ENCODE data around the gene LRIG1.
"Not testable (repeated sequence)": the region's sequence is repeated elsewhere in the genome, so short reads cannot be mapped to it uniquely, and the experiment has no call there.

LRIG1 gene

GRCh38 chr3:66421893-66422292 lies 78.9 kb downstream of the LRIG1 start:
- H3K4me3 ChIP-seq (ENCODE audit: low read length); H3K9me3 ChIP-seq (ENCODE audit: control insufficient read depth, insufficient read depth, low read length); DNase-seq (ENCODE audit: low read depth, low spot score); H3K27me3 ChIP-seq (ENCODE audit: control insufficient read depth, insufficient read depth, low read length); H3K4me1 ChIP-seq (ENCODE audit: control insufficient read depth, insufficient read depth, low read length); H3K27ac ChIP-seq (ENCODE audit: low read length); H3K36me3 ChIP-seq (ENCODE audit: control insufficient read depth, insufficient read depth, low read length): not testable (repeated sequence)
- no CpG with 5 or more reads among the region's 3 CpGs for WGBS (ENCODE audit: insufficient coverage, insufficient read length)

- no CpG with 5 or more reads among the region's 3 CpGs for WGBS (ENCODE audit: insufficient coverage, insufficient read length)
- not testable (repeated sequence) for H3K4me3 ChIP-seq (ENCODE audit: low read length); H3K27ac ChIP-seq (ENCODE audit: low read length); H3K27me3 ChIP-seq (ENCODE audit: control insufficient read depth, insufficient read depth, low read length); DNase-seq (ENCODE audit: low read depth, low spot score); H3K9me3 ChIP-seq (ENCODE audit: control insufficient read depth, insufficient read depth, low read length); H3K4me1 ChIP-seq (ENCODE audit: control insufficient read depth, insufficient read depth, low read length)
- peaks cover 13% of the 10 kb centered on the region for H3K36me3 ChIP-seq (ENCODE audit: control insufficient read depth, insufficient read depth, low read length)
These were observed 79.7 kb downstream of the LRIG1 start for GRCh38 chr3:66421144-66421543.

GRCh38 chr3:66419036-66419435 lies 81.8 kb downstream of the LRIG1 start:
- DNase-seq (ENCODE audit: low read depth, low spot score), result no peak
- peaks cover 6% of the 10 kb centered on the region for H3K4me1 ChIP-seq (ENCODE audit: control insufficient read depth, insufficient read depth, low read length)
- H3K27me3 ChIP-seq (ENCODE audit: control insufficient read depth, insufficient read depth, low read length), result no peaks in the 10 kb centered on the region
- no CpG with 5 or more reads among the region's 14 CpGs for WGBS (ENCODE audit: insufficient coverage, insufficient read length)
- H3K4me3 ChIP-seq (ENCODE audit: low read length), result no peak overlapping the region
- no peak overlapping the region for H3K27ac ChIP-seq (ENCODE audit: low read length)
- H3K9me3 ChIP-seq (ENCODE audit: control insufficient read depth, insufficient read depth, low read length), result peaks cover 1% of the 10 kb centered on the region; the same call in 1 of the 2 replicates
- H3K36me3 ChIP-seq (ENCODE audit: control insufficient read depth, insufficient read depth, low read length), result peaks cover 13% of the 10 kb centered on the region

- no peak overlapping the region for H3K4me3 ChIP-seq (ENCODE audit: low read length)
- peaks cover 1% of the 10 kb centered on the region; the same call in 1 of the 2 replicates for H3K9me3 ChIP-seq (ENCODE audit: control insufficient read depth, insufficient read depth, low read length)
- no peak overlapping the region for H3K27ac ChIP-seq (ENCODE audit: low read length)
- H3K36me3 ChIP-seq (ENCODE audit: control insufficient read depth, insufficient read depth, low read length), result peaks cover 14% of the 10 kb centered on the region
- no CpG with 5 or more reads among the region's 12 CpGs for WGBS (ENCODE audit: insufficient coverage, insufficient read length)
- H3K4me1 ChIP-seq (ENCODE audit: control insufficient read depth, insufficient read depth, low read length), result peaks cover 6% of the 10 kb centered on the region
- DNase-seq (ENCODE audit: low read depth, low spot score), result no peak
- H3K27me3 ChIP-seq (ENCODE audit: control insufficient read depth, insufficient read depth, low read length), result no peaks in the 10 kb centered on the region
These were observed 82.3 kb downstream of the LRIG1 start for GRCh38 chr3:66418475-66418931.

- Histone ChIP-seq H3K9me3 (ENCODE audit: control insufficient read depth, insufficient read depth, low read length) (peaks cover under 1% of the 10 kb centered on the region; the same call in 1 of the 2 replicates), H3K36me3 (ENCODE audit: control insufficient read depth, insufficient read depth, low read length) (peaks cover 29% of the 10 kb centered on the region), H3K4me1 (ENCODE audit: control insufficient read depth, insufficient read depth, low read length) (peaks cover 9% of the 10 kb centered on the region), H3K27ac (ENCODE audit: low read length) (no peak overlapping the region), H3K27me3 (ENCODE audit: control insufficient read depth, insufficient read depth, low read length) (no peaks in the 10 kb centered on the region), H3K4me3 (ENCODE audit: low read length) (no peak overlapping the region)
- WGBS (ENCODE audit: insufficient coverage, insufficient read length), result no CpG with 5 or more reads among the region's 14 CpGs
- DNase-seq (ENCODE audit: low read depth, low spot score), result no peak
These were observed 84.1 kb downstream of the LRIG1 start for GRCh38 chr3:66416556-66417304.

- no peak for DNase-seq (ENCODE audit: low read depth, low spot score)
- Histone ChIP-seq H3K9me3 (ENCODE audit: control insufficient read depth, insufficient read depth, low read length) (no peaks in the 10 kb centered on the region), H3K27ac (ENCODE audit: low read length) (no peak overlapping the region), H3K4me1 (ENCODE audit: control insufficient read depth, insufficient read depth, low read length) (peaks cover 9% of the 10 kb centered on the region), H3K4me3 (ENCODE audit: low read length) (no peak overlapping the region), H3K27me3 (ENCODE audit: control insufficient read depth, insufficient read depth, low read length) (no peaks in the 10 kb centered on the region), H3K36me3 (ENCODE audit: control insufficient read depth, insufficient read depth, low read length) (peaks cover 27% of the 10 kb centered on the region)
- WGBS (ENCODE audit: insufficient coverage, insufficient read length), result no CpG with 5 or more reads among the region's 5 CpGs
These were observed 84.9 kb downstream of the LRIG1 start for GRCh38 chr3:66415867-66416428.

- peaks cover 9% of the 10 kb centered on the region for H3K4me1 ChIP-seq (ENCODE audit: control insufficient read depth, insufficient read depth, low read length)
- WGBS (ENCODE audit: insufficient coverage, insufficient read length), result no CpG with 5 or more reads among the region's 5 CpGs
- no peak overlapping the region for H3K27ac ChIP-seq (ENCODE audit: low read length)
These were observed 86.0 kb downstream of the LRIG1 start for GRCh38 chr3:66414846-66415245.

GRCh38 chr3:66413151-66413751 lies 87.6 kb downstream of the LRIG1 start:
- Histone ChIP-seq H3K27ac (ENCODE audit: low read length) (no peak overlapping the region), H3K36me3 (ENCODE audit: control insufficient read depth, insufficient read depth, low read length) (peaks cover 35% of the 10 kb centered on the region)
- DNase-seq (ENCODE audit: low read depth, low spot score), result no peak

More at GRCh38 chr3:66414846-66415245, 86.0 kb downstream of the LRIG1 start:
- Histone ChIP-seq H3K4me3 (ENCODE audit: low read length) (no peak overlapping the region), H3K9me3 (ENCODE audit: control insufficient read depth, insufficient read depth, low read length) (no peaks in the 10 kb centered on the region), H3K36me3 (ENCODE audit: control insufficient read depth, insufficient read depth, low read length) (peaks cover 31% of the 10 kb centered on the region), H3K27me3 (ENCODE audit: control insufficient read depth, insufficient read depth, low read length) (no peaks in the 10 kb centered on the region)
- DNase-seq (ENCODE audit: low read depth, low spot score), result no peak

GRCh38 chr3:66411961-66412887 lies 88.6 kb downstream of the LRIG1 start:
- WGBS (ENCODE audit: insufficient coverage, insufficient read length), result no CpG with 5 or more reads among the region's 24 CpGs

More at GRCh38 chr3:66413151-66413751, 87.6 kb downstream of the LRIG1 start:
- WGBS (ENCODE audit: insufficient coverage, insufficient read length), result no CpG with 5 or more reads among the region's 7 CpGs
- Histone ChIP-seq H3K4me1 (ENCODE audit: control insufficient read depth, insufficient read depth, low read length) (peaks cover 4% of the 10 kb centered on the region), H3K9me3 (ENCODE audit: control insufficient read depth, insufficient read depth, low read length) (no peaks in the 10 kb centered on the region), H3K4me3 (ENCODE audit: low read length) (no peak overlapping the region), H3K27me3 (ENCODE audit: control insufficient read depth, insufficient read depth, low read length) (no peaks in the 10 kb centered on the region)

GRCh38 chr3:66411474-66411873 lies 89.3 kb downstream of the LRIG1 start:
- no peak overlapping the region for H3K27ac ChIP-seq (ENCODE audit: low read length)

More at GRCh38 chr3:66411961-66412887, 88.6 kb downstream of the LRIG1 start:
- no peak overlapping the region for H3K27ac ChIP-seq (ENCODE audit: low read length)
- no peaks in the 10 kb centered on the region for H3K27me3 ChIP-seq (ENCODE audit: control insufficient read depth, insufficient read depth, low read length)
- no peaks in the 10 kb centered on the region for H3K9me3 ChIP-seq (ENCODE audit: control insufficient read depth, insufficient read depth, low read length)
- no peak for DNase-seq (ENCODE audit: low read depth, low spot score)
- H3K4me3 ChIP-seq (ENCODE audit: low read length), result no peak overlapping the region
- H3K36me3 ChIP-seq (ENCODE audit: control insufficient read depth, insufficient read depth, low read length), result peaks cover 41% of the 10 kb centered on the region
- H3K4me1 ChIP-seq (ENCODE audit: control insufficient read depth, insufficient read depth, low read length), result peaks cover 5% of the 10 kb centered on the region

More at GRCh38 chr3:66411474-66411873, 89.3 kb downstream of the LRIG1 start:
- no peak for DNase-seq (ENCODE audit: low read depth, low spot score)
- H3K4me3 ChIP-seq (ENCODE audit: low read length), result no peak overlapping the region
- no peaks in the 10 kb centered on the region for H3K9me3 ChIP-seq (ENCODE audit: control insufficient read depth, insufficient read depth, low read length)
- peaks cover 42% of the 10 kb centered on the region for H3K36me3 ChIP-seq (ENCODE audit: control insufficient read depth, insufficient read depth, low read length)
- WGBS (ENCODE audit: insufficient coverage, insufficient read length), result no CpG with 5 or more reads among the region's 8 CpGs
- peaks cover 5% of the 10 kb centered on the region for H3K4me1 ChIP-seq (ENCODE audit: control insufficient read depth, insufficient read depth, low read length)
- no peaks in the 10 kb centered on the region for H3K27me3 ChIP-seq (ENCODE audit: control insufficient read depth, insufficient read depth, low read length)

Data from iPS DF 6.9 (cell line).